Stimulated activated CD8-positive, alpha-beta memory T cell treated with anti-CD3 and anti-CD28 coated beads, Interleukin-15, amount 100 ng/mL, for 48 hours (primary cell): ENCODE measurements around the gene SPINDOC.

Experiments used
- DNase-seq, 2 donors: peaks; one replicate each; pipeline ENCODE4 v3.0.0-alpha.2; 2020; ENCODE audit warnings: low read depth in 2 of 2

Gene SPINDOC

GRCh38 chr11:63832336-63832735 lies 19.1 kb downstream of the SPINDOC start:
- DNase-seq = no peak

- no peak for DNase-seq
Observed at GRCh38 chr11:63833048-63833447, 19.8 kb downstream of the SPINDOC start.

- no peak for DNase-seq
Observed at GRCh38 chr11:63834535-63835157, 21.4 kb downstream of the SPINDOC start.

- no peak for DNase-seq
Observed at GRCh38 chr11:63835158-63835545, 21.9 kb downstream of the SPINDOC start.

- DNase-seq = peak; percentile 40 to 44
Observed at GRCh38 chr11:63837027-63837688, 23.9 kb downstream of the SPINDOC start.

- no peak for DNase-seq
Observed at GRCh38 chr11:63837739-63838138, 24.5 kb downstream of the SPINDOC start.

- DNase-seq = no peak
Observed at GRCh38 chr11:63838150-63838677, 25.0 kb downstream of the SPINDOC start.

GRCh38 chr11:63838678-63839507 lies 25.6 kb downstream of the SPINDOC start, which contains the start of gene MARK2:
TSS of gene MARK2 (plus strand) at chr11:63839110. CDS start at chr11:63839507, 397 bp downstream.
- DNase-seq = peak; percentile 98

- DNase-seq = no peak
Observed at GRCh38 chr11:63839508-63840355, 26.5 kb downstream of the SPINDOC start.

- no peak for DNase-seq
Observed at GRCh38 chr11:63840356-63841060, 27.3 kb downstream of the SPINDOC start.

GRCh38 chr11:63841554-63841953 lies 28.3 kb downstream of the SPINDOC start:
- DNase-seq = no peak

- DNase-seq = no peak
Observed at GRCh38 chr11:63843041-63843440, 29.8 kb downstream of the SPINDOC start.

- DNase-seq = no peak
Observed at GRCh38 chr11:63844836-63845235, 31.6 kb downstream of the SPINDOC start.

GRCh38 chr11:63845303-63845702 lies 32.0 kb downstream of the SPINDOC start:
- DNase-seq = no peak

- no peak for DNase-seq
Observed at GRCh38 chr11:63845911-63846310, 32.7 kb downstream of the SPINDOC start.

GRCh38 chr11:63846897-63847296 lies 33.6 kb downstream of the SPINDOC start:
- DNase-seq = no peak

- no peak for DNase-seq
Observed at GRCh38 chr11:63847363-63847762, 34.1 kb downstream of the SPINDOC start.

GRCh38 chr11:63849691-63850090 lies 36.4 kb downstream of the SPINDOC start:
- no peak for DNase-seq

GRCh38 chr11:63850920-63851319 lies 37.7 kb downstream of the SPINDOC start:
- DNase-seq = no peak

GRCh38 chr11:63851364-63851763 lies 38.1 kb downstream of the SPINDOC start:
- DNase-seq = no peak

GRCh38 chr11:63853476-63853875 lies 40.2 kb downstream of the SPINDOC start:
- no peak for DNase-seq
